SK-MEL-5 (cell line): ENCODE measurements around the gene RGS4. TPM values are rescaled to one million over a fixed set of nuclear protein-coding genes. Genes with fewer than 3 reads are reported as not detected.

Experiments
- total RNA-seq: library from RNA; depleted of rRNA; stranded (reverse); fragments of >200 nt; shearing (Covaris generic); gene quantifications from 2 replicates; pipeline ENCODE4 v1.2.3, GENCODE V29; 2014; rRNA removed

Gene RGS4
- total RNA-seq, 1 experiment from 2014 or later, result not detected

Other genes starting within 250 kb of the RGS4 start
- not detected in 2 replicates for gene CCDC190, start 208.2 kb upstream of the RGS4 start, total RNA-seq
- gene RGS5, start 133.6 kb downstream of the RGS4 start, total RNA-seq, result 1.3 and 1.7 TPM in 2 replicates